ENCODE data around the gene ITFG1.
A peak's percentile ranks its signal among the peaks of the same experiment; 100 is the strongest.
"Not testable (repeated sequence)": the region's sequence is repeated elsewhere in the genome, so short reads cannot be mapped to it uniquely, and the experiment has no call there.

Gene ITFG1

DNA sequence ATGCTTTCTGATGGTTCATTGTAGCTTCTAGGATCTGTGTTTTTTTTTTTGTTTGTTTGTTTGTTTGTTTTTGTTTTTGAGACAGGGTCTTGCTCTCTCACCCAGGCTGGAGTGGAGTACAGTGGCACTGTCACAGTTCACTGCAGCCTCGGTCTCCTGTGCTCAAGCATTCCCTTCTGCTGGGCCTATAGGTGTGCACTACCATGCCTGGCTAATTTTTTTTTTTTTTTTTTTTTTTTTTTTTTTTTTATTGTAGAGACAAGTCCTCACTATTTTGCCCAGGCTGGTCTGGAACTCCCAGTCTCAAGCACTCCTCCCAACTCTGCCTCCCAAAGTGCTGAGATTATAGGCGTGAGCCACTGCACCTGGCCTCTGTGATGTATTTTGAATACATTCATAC, 12.1 kb upstream of the ITFG1 start:
- not testable (repeated sequence) for DNase-seq (ENCODE audit: low spot score)

DNA sequence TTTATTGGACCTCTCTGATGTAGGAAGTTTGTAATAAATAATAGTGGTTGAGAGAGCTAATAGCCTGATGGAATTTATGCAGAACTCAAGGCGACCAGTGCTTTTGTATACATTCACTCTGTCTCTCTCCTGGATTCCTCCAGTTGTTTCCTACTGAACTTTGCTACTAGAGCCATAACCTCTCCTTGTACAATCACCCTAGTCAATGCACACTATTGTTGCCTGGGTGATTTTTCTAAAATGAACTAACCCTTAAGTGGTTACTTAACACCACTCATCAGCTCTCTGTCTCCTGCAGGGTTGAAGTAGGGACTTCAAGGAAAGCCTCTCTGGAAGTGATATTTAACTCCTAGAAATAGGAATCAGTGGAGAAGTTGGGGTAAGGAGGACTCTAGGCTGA, 9.9 kb upstream of the ITFG1 start:
- DNase-seq (ENCODE audit: low spot score) = no peak

DNA sequence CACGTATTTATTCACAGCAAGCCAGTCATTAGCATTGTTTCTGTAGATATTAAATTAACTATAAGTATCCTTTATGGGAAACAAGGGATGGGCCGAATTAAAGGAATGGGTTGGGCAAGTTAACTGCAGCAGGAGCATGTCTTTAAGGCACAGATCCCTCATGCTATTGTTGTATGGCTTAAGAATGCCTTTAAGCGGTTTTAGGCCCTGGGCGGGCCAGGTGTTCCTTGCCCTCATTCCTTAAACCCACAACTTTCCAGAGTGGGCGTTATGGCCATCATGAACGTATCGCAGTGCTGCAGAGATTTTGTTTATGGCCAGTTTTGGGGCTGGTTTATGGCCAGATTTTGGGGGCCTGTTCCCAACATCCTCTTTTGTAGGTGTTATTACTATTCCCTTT, 9.3 kb upstream of the ITFG1 start:
- no peak for DNase-seq (ENCODE audit: low spot score)

DNA sequence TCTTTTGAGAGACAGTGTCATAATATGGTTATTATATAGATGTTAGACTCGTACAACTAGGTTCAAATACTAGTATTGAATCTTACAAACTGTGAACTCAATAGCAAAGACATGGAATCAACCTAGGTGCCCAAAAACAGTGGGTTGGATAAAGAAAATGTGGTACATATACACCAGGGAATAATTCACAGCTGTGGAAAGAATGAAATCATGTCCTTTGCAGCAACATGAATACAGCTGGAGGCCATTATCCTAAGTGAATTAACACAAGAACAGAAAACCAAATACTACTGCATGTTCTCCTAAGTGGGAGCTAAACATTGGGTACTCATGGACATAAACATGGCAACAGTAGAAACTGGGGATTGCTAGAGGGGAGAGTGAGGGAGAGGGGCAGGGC, 8.4 kb upstream of the ITFG1 start:
- no peak for DNase-seq (ENCODE audit: low spot score)

DNA sequence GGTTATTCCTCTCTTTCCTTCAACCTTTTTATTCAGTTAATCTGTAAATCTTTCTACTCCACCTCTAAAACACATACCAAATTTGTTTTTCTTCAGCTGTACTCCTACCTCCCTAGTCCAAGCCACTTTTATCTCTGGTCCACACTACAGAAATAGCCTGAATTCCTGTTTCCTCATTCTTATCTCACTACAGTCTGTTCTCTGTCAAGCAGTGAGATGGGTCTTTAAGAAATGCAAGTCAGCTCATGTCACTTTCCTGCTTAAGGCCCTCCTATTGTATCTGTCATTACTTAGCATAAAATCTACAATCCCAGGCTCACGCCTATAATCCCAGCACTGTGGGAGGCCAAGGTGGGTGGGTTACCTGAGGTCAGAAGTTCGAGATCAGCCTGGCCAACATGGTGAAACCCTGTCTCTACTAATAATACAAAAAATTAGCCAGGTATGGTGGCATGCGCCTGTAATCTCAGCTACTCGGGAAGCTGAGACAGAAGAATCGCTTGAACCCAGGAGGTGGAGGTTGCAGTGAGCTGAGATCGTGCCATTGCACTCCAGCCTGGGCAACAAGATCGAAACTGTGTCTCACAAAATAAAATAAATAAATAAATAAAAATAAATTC, 7.3 kb upstream of the ITFG1 start:
- DNase-seq (ENCODE audit: low spot score) = peak; percentile 12

DNA sequence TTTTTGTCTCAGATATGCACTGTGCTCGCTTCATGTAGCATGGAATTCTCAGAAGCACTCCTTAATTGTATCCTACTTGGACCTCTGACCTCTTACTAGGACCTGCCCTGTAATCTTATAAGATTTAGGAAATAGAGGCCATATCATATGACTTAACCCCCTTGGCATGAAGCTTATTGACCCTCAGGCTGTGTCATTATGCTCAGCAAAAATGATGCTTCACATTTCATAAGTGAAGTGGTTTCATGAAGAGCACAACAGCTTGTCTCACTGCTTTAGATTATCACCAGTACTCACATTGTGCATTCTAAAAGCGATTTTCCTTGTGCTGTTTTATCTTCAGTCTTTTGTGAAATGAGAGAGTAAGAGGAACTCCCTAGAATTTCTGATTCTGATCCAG, 6.6 kb upstream of the ITFG1 start:
- no peak for DNase-seq (ENCODE audit: low spot score)

DNA sequence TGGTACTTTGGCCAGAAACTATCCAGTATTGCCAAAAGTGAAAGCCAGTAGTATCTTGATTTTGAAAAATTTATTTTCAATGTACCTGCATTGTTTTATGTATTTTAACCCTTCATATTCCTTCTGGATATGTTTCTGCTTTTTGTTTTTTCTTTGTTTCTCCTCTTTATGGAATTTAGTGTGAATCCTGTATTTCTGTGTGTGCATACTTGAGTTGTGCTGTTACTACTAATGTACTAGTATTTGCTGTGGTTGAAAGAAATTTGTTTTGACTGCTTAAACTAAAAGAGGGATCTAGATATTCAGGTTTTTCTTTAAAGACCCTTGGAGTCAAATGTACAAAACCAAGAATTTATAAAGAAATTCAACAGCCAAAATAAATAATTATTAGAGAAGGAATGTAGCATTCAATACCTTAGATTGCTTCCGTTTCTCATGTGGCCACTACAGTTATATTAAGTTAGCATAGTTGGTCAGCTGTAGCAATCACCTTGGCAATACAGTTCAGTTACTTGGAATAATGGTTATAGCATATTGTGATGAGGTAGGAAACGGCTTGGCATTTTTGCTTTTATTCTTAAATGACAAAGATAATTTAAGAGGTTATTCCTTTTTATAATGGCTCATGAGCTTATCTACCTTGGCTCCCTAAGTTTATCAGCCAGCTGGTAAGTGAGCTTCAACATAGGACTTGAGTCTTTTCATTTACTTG, 5.2 kb upstream of the ITFG1 start:
- DNase-seq (ENCODE audit: low spot score) = no peak

DNA sequence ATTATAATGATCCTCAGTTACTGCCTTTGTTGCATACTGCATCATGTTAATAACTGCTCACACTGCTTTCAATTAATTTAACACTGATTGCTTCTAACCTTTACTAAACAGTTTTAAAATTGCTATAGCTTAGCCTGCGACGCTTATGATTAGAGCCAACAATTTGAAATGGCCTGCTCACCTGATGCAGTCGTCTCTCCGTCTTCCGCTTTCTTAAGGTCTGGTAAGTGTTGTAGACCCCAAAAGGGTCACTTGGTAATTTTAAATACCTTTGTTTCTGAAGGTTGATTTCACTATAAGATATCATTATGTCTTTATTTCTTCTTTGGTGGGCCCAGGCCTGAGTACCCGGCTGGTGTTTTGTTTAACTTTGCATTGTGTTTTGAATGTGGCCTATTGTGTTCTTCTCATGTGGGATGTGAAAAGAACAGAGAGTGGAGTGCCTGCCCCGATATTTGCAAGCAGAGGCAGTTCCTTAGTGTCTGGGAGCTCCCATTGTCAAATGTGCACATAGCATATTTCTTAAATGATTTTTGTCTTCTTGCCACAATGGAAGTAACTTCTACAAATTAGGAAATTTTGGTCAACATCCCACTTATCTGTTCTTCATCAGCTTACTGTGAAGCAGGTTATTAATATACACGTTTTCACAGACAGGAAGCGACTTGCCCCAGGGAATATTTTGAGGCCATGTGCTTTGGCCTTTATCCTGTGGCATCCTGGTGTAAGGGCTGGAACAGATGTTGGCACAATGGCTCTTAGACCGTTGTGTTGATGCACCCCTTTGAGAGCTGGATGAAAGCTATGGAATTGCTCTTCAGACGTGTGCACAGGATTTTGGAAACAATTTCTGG, 3.1 kb upstream of the ITFG1 start:
- DNase-seq (ENCODE audit: low spot score) = no peak

DNA sequence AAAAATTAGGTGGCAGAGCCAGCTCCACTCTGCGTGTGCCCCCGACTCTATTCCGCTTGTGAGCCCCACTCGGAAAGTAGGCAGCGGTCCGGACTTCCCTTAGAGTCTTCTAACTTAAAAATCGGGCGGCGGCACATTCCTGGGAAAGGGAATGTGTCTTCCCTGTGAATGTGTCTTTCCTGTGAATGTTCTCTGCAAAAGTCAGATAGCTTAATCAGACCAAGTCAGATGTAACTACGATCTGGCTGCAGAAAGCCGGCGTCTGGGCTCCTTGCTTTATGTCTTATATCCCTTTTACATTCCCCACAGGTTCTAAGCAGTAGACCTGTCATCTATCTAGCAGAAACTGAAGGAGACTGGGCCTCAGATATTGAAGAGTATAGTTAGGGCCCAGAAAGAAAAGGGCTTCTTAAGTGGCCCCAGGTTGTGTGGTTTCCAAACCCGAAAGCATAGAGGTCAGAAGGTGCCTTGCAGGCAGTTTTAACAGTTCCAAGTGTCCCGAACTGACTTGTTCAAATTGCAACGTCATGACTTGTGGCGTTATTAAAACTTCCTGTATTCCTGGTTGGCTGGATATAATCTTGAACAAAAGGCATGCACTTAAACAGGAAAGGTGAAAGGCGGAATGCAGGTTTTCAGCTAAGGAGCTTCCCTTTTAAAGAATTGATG, 869 bp upstream of the ITFG1 start:
- peak; percentile 20 for DNase-seq (ENCODE audit: low spot score)

DNA sequence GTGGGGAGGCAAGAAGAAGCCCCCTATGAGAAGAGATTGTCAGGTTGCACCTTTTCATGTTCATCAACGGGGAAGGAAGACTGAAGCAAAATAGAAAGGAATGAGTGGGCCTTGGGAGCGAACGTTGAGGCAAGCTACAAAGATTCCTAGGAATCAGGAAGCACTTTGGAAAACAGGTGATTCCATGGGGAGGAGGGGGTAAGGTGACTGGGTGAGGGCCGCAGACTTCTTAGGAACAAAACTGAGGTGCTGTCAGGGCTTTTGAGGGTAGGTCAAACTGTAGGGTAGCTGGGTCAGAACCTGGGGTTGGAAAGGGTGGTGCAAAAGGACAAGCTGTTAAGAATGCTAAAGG, 528 bp downstream of the ITFG1 start:
- peak; percentile 5 for DNase-seq (ENCODE audit: low spot score)

DNA sequence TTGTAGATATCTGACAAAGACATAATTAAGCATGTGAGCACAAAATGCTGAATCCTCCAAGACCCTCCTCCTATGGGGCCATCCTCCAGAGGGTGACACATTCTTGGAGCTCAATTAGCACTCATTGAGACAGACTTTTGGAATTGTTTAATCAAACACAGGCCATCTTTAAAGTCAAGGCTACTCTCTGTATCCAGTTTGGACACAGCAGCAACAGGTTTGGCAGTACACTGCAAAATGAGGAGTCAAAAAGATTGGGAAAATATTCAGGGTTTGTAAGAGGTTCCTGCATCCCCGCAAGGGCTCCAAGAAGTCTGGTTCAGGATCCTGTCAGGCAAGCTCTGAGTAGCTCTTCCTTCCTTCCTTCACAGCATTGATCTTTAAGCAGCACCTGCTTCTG, 1.3 kb downstream of the ITFG1 start:
- no peak for DNase-seq (ENCODE audit: low spot score)

DNA sequence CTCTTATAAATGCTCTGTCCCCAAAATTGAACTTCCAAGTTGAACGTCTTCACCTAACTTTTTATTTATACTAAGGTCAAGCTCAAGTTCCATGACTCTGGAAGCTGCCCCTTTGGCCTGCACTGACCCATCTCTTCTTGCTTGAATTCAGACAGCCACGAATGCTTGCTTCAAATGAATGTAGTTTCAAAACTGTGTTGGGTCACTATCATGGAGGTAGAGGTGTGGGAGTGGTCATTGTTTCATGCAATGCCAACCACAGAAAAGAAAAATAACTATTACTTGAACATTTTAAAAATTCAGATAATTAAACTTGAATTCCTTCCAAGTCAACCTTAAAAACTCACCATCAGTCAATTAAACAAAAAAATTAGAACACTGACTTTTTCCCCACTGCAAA, 2.5 kb downstream of the ITFG1 start:
- no peak for DNase-seq (ENCODE audit: low spot score)

DNA sequence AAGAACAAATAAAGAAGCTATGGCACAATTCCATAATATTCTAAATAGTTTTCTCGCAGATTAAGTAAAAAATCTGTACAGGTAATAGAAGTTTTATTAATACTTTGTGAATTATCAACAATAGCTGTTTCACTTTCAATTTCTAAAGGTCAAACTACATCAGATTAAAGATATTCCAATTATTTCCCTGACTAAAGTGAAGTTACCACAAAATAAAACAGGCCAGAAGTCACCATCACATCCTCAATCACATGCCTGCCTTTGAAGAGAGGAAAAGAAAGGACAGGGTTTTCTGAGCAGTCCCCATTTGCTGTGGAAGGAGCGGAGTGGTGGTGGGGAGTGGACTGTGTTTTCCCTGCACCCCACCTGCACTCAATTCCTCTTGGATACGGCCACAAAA, 11.1 kb downstream of the ITFG1 start:
- no peak for DNase-seq (ENCODE audit: low spot score)

DNA sequence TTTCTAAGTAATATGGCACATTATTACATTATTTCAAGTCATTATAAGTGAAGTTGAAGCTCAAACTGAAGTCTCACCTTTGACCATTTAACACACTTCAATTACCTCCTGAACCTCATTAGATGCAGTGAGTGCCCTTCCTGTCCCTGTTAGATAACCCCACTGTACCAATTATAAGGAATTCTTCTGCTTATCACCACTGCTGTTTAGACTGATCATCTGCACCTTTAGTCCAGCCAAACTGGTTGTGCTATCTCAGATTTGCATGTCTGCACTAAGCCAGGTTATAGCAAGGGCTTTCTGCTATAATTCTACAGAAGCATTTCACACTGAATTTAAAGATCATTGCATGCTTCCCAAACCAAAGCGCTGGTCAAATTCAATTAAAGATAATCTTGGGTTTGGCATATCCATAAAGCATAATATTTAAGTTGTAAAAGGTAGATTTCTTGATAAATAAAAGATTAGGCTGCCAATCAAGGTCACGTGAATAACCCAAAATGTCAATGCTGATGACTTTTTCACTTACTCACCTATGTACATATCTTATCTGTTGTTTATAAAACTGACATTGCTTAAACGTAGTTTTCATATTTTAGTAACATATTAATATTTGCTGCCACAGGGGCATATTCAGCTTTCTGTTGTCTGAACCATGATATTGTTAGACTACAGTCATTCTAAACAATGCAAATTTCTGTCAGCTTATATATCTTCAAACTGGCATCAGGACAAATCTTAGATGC, 11.9 kb downstream of the ITFG1 start:
- DNase-seq (ENCODE audit: low spot score) = no peak

DNA sequence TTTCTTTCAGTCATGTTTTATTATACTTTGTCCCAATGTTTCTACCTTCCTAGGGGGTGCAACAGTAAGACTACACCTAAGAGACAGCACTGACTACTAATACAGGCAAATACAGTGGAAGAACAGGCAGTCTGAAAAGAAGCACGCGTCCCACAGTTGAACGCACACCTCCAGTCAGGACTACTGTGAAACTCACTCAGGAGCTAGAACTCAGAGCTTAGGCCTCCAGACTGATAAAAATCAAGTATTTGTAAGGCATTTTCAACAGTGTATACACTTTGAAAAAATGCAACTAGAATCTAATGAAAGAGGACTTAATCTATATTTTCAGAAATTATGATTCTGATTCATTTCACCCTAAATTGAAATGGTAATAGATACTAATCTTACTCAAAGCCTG, 14.4 kb downstream of the ITFG1 start:
- DNase-seq (ENCODE audit: low spot score) = no peak

DNA sequence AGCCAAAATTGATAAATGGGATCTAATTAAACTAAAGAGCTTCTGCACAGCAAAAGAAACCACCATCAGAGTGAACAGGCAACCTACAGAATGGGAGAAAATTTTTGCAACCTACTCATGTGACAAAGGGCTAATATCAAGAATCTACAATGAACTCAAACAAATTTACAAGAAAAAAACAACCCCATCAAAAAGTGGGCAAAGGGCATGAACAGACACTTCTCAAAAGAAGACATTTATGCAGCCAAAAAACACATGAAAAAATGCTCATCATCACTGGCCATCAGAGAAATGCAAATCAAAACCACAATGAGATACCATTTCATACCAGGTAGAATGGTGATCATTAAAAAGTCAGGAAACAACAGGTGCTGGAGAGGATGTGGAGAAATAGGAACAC, 18.0 kb downstream of the ITFG1 start:
- not testable (repeated sequence) for DNase-seq (ENCODE audit: low spot score)

DNA sequence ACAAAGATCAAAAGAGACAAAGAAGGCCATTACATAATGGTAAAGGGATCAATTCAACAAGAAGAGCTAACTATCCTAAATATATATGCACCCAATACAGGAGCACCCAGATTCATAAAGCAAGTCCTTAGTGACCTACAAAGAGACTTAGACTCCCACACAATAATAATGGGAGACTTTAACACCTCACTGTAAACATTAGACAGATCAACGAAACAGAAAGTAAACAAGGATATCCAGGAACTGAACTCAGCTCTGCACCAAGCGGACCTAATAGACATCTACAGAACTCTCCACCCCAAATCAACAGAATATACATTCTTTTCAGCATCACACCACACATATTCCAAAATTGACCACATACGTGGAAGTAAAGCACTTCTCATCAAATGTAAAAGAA, 20.8 kb downstream of the ITFG1 start:
- DNase-seq (ENCODE audit: low spot score) = not testable (repeated sequence)

DNA sequence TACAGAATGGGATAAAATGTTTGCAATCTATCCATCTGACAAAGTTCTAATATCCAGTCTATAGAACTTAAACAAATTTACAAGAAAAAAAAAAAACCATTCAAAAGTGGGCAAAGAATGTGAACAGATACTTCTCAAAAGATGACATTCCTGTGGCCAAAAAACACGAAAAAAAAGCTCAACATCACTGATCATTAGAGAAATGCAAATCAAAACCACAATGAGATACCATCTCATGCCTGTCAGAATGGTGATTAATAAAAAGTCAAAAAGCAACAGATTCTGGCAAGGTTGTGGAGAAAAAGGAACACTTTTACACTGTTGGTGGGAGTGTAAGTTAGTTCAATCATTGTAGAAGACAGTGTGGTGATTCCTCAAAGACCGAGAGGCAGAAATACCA, 26.6 kb downstream of the ITFG1 start:
- DNase-seq (ENCODE audit: low spot score) = not testable (repeated sequence)

DNA sequence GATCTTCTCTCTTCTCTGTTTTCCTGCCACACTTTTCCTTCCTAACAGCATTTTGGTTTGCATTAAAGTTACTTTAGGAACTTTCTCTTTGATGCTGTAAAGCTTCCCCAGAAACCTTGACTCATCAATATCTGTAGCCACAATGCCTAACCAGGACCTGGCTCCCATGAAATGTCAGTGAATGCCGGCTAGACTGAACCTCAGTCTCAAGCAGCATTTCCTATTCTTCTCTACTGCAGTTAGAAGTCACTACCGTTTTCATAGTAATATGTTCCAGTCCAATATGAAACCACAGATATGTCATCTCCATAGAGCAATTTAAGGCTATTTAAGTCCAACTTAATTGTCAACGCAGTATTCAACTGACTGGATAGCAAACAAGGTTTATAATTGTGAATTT, 28.9 kb downstream of the ITFG1 start:
- DNase-seq (ENCODE audit: low spot score) = no peak

DNA sequence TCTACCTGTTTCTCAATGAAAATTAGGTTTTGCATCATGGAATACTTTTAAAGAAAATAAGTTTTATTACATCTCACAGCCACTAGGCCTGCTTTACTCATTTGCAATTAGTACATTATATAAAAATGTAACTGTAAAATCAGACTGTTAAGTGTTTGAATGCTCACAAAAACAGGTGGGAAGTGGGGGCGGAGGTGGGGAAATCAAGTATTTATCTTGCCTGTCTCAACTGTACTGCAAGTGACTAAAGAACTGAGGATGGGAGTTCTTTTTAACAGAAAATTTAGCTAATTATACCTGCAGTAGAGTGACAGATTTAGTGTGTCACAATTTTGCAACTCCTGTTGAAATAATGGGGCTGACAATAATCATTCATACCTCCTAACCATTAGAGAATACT, 34.1 kb downstream of the ITFG1 start:
- no peak for DNase-seq (ENCODE audit: low spot score)

DNA sequence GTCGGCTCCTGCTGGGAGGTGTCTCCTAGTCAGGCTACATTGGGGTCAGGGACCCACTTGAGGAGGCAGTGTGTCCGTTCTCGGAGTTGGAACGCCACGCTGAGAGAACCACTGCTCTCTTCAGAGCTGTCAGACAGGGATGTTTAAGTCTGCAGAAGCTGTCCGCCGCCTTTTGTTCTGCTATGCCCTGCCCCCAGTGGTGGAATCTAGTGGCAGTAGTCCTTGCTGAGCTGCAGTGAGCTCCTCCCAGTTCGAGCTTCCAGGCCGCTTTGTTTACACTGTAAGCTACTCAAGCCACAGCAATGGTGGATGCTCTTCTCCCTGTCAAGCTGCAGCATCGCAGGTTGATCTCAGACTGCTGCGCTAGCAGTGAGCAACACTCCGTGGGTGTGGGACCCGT, 36.0 kb downstream of the ITFG1 start:
- no peak for DNase-seq (ENCODE audit: low spot score)

DNA sequence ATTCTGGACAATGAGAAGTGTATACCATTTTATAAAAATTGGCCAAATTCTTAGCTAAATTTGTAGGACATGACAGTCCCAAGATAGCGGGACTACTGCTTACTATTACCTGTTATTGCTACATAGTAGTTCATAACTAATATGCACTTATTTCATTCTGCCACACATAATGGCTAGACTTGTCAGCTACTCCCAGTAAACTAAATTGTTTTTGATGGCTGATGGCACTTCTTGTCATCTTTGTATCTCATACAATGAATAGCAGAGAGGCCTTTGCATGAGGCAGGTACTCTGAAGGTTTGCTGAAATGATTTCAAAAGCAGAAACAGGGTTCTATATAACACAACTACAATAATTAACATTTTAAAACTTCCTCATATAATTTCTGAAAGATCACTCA, 44.0 kb downstream of the ITFG1 start:
- DNase-seq (ENCODE audit: low spot score) = no peak

Measured in hepatic stellate cell (primary cell).